Neural cell (in vitro differentiated cells): ENCODE data around the gene CLIC3.

Source experiments
- CTCF ChIP-seq: fragments of 450-650 bp; IDR thresholded peaks from 2 replicates; pipeline ENCODE4 v1.5.1; 2014; ENCODE audit warnings: antibody characterized with exemption, mild to moderate bottlenecking, moderate library complexity; ENCODE audit not compliant: poor library complexity, severe bottlenecking
- MXI1 ChIP-seq: fragments of 450-650 bp; conservative IDR thresholded peaks from 2 replicates; pipeline ENCODE4 v1.6.1; 2014; ENCODE audit warnings: antibody characterized with exemption, mild to moderate bottlenecking; ENCODE audit not compliant: poor library complexity, severe bottlenecking
- POLR2AphosphoS5 ChIP-seq: IDR thresholded peaks from 2 replicates; pipeline ENCODE4 v1.6.1; 2012
- TAF1 ChIP-seq: IDR thresholded peaks from 2 replicates; pipeline ENCODE4 v1.6.1; 2012; ENCODE audit warnings: low read depth

- TF ChIP-seq CTCF: no peak
- no peak for TF ChIP-seq POLR2AphosphoS5
- no peak for TF ChIP-seq TAF1
- TF ChIP-seq MXI1: no peak
These were observed 22.4 kb downstream of the CLIC3 start for GRCh38 chr9:136973618-136974617.
